ENCODE results near the gene BCAS3.

The BCAS3 gene

GRCh38 chr17:61081959-61082358, 404.3 kb downstream of the BCAS3 start:
- DNase-seq: no peak

- DNase-seq: no peak
These were observed 406.6 kb downstream of the BCAS3 start for GRCh38 chr17:61084260-61084659.

GRCh38 chr17:61087024-61087423, 409.4 kb downstream of the BCAS3 start:
- no peak for DNase-seq

- DNase-seq: no peak
These were observed 410.9 kb downstream of the BCAS3 start for GRCh38 chr17:61088556-61088955.

DNA sequence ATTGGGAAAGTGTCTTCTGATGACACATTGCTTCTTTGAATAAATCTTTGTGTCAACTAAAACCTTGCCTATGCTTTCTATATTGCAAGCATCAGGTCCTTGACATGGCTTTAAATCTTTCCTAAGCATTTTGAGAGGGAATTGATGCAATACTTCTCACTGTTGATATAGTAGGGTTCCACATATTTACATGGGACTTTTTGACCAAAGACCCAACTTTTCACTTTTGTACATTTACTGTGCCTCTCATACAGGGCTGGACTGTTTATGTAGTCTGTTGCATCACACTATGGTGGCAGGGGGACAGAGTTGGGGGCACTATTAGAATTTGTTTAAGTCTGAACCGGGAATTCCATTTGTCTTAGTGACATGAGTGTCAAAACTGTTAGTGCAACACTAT, 413.4 kb downstream of the BCAS3 start:
- DNase-seq: no peak

DNA sequence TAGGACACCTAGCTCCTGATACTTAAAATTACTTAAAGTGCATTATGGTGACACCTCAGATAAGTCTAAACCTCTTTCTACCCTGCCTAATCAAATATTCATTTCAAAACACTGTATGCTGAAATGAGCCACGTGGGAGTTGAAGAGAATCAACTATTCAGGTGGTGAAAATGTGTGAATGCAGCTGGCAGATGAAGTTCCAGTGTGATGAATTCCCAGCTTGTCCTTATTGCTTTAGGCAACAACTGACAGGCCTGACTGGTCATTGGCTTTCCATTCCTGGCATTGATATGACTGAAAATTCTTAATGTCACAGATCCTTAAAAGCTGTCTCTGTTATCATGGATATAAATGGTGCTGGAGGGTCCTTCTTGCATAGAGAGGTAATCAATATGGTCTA, 420.1 kb downstream of the BCAS3 start:
- no peak for DNase-seq

DNA sequence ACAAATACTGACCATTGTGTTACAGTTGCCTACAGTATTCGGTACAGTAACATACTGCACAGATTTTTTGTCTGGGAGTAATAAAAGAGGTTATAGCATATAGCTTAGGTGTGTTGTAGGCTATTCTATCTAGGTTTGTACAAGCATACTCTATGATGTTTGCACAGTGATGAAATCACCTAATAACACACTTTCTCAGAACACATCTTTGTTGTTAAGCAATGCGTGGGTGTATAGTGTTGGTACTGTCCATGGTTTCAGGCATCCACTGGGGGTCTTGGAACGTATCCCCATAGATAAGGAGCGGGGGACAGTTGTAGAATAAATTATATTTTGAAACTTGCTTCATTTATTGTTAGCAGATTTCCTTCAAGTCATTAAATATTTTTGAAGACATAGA, 428.7 kb downstream of the BCAS3 start:
- no peak for DNase-seq

- no peak for DNase-seq
These were observed 438.9 kb downstream of the BCAS3 start for GRCh38 chr17:61116577-61116976.

- DNase-seq: no peak
These were observed 440.3 kb downstream of the BCAS3 start for GRCh38 chr17:61117983-61118382.

- DNase-seq: no peak
These were observed 441.2 kb downstream of the BCAS3 start for GRCh38 chr17:61118871-61119270.

- DNase-seq: no peak
These were observed 444.8 kb downstream of the BCAS3 start for GRCh38 chr17:61122326-61122913.

DNA sequence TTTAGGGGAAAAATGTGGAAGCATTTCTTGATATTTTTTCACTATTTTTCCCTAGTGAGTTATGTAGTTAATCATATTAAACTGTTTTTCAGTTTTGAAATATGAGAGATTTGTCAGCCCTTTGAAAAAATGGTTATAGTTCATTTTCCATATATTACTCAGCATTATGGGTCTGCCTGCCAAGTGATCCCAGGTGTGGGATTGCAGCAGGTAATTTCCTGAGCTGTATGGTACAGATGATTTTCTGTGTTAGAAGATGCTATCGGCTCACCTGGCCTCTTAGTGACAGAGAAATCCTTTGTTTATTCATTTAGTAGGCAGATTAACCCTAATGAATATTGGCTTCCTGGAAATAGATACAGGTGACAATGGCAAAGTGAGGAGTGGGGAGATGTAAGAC, 446.9 kb downstream of the BCAS3 start:
- no peak for DNase-seq

GRCh38 chr17:61126473-61127249, 449.0 kb downstream of the BCAS3 start:
- DNase-seq: no peak

DNA sequence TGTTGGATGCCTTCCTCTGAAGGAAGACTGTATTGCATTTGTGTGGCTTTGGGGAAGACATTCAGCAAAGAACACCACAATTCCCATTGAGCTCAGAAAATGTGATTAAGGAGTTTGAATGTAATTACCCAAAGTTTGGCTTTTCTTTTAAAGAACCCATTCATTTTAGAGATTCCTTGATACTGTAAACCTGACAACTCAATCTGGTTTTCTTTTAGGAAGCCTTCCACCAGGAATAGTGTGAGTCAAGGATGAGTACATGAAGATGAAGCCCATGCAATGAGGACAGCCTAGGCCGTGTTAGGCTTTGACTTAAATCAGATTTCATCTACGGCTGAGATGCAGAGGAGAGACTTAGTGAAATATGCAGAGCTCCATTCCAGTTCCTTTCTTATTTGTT, 450.3 kb downstream of the BCAS3 start:
- DNase-seq: no peak

DNA sequence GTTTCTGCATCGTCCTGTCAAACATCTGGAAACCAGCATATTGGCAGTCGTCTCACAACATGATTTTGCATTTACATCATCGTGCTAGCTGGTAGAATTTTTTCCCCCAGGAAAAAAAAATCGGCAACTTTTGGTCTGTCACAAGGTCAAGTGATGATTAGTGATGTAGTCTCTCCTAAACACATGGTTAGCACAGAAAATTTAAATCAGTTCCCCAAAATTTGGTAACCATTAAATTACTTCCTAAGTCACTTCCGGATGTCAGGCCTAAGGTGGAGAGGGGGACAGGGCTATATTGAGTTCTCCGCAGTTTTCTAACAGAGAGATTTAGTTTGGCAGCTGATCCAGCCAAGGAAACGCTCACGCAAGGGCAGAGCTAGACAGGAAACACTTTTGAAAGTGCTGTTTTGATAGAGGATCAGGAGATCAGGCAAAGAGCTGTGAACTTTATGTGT, 451.0 kb downstream of the BCAS3 start:
- DNase-seq: no peak

GRCh38 chr17:61129267-61130254, 451.9 kb downstream of the BCAS3 start:
- DNase-seq: no peak

DNA sequence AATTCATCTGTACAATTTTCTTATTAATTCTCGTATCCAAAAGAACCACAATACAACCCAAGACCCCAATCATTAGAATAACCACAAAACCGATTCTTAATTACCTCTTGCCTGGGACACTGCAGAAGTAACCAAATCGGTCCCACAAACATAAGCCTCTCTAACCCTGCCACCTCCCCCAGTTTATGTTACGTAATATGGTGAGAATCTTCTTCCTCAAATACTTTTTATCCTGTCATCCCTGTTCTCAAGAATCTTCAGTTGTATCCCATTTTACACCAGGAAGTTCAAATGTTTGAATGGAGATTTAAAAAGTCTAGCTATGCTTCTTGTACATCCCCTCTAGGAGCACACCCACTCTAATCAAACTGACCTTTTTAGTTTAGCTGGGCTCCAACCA, 452.7 kb downstream of the BCAS3 start:
- no peak for DNase-seq

GRCh38 chr17:61131585-61131984, 453.9 kb downstream of the BCAS3 start:
- no peak for DNase-seq

DNA sequence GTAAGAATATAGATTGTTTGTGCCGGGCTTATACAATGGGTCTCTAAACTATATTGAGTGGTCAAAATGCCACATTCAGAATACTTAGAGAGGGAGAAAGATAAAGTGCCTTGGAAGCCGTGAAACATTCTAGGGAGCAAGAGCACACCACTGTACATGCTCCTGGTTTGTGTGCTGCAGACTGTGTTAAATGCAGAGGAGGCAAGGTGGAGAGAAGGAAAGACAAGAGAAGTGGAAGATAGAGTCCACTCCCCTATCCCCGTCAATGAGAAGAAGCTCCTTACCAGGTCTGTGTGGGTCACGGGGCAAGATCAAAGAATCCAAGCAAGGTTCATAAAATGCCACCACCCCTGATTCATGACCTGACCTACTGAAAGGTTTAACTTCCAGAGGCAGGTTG, 454.9 kb downstream of the BCAS3 start:
- no peak for DNase-seq

DNA sequence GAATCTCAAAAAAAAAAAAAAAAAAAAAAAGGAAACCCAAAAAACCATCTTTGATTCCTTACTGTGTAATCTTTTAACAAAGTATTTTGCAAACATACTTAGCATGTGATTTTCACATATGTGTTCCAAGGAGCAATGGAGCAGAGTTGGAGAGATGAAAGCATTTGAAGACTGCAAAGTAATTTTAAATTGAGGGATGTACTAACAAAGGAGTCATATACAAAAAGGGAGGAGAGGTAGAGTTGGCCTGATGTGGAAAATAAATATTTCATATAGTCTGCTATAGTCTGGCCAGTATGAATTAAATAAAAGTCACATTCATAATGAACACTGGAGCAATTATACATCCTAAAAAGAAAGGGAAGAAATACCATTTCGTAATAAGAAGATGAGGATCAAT, 456.2 kb downstream of the BCAS3 start:
- no peak for DNase-seq

- no peak for DNase-seq
These were observed 457.0 kb downstream of the BCAS3 start for GRCh38 chr17:61134551-61135235.

GRCh38 chr17:61135782-61136181, 458.1 kb downstream of the BCAS3 start:
- DNase-seq: peak; percentile 40

GRCh38 chr17:61136296-61136695, 458.6 kb downstream of the BCAS3 start:
- DNase-seq: no peak
